Glomerular endothelial cell (primary cell): Measurements from ENCODE around the gene BCL2. TPM values are rescaled to one million over a fixed set of nuclear protein-coding genes. Genes with fewer than 3 reads are reported as not detected.

Source experiments
- DNase-seq: peaks from one replicate; pipeline ENCODE4 v3.0.0-alpha.2; 2011; ENCODE audit warnings: low read depth, low spot score; ENCODE audit errors: extremely low read depth
- total RNA-seq: library from RNA; depleted of rRNA; stranded (reverse); fragments of >200 nt; gene quantifications from 2 replicates; pipeline ENCODE4 v1.2.3, GENCODE V29; 2015

Gene BCL2
- total RNA-seq, 1 donor from 2014 or later, result 6.0 TPM

DNA sequence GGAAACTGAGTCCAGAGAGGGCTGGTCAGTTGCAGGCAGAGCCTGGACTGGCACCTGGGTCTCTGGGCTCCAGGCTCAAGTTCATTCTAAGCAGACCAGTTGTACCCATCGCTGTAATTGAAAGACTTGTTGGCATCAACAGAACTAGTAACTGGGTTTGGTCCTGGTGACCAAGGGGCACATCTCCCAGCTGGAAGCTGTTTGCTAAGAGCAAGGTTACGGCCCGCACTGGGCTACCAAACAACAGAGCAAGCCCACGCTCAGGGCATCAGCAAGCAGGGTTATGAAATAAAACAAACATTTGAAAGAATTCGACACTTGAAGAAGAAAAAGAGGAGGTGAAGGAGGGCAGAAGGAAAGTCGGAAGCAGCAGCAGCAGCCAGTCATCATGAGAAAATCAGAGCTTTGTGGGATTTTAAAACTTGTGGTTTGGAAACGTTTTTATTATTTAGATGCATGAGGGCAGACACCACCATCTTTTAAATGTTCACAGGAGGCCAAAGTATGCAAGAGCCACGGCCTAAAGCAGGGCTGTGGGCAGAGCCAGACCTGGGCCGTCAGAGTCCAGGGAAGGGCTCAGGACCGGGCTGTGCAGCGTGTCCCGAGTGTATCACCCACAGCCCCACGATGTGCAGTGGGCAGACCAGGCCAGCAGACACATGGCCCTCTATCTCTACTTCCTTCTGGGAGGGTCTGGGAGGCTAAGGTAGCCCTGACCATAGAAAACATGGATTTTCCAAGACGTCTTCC, 220.3 kb downstream of the BCL2 start:
- DNase-seq, result no peak

DNA sequence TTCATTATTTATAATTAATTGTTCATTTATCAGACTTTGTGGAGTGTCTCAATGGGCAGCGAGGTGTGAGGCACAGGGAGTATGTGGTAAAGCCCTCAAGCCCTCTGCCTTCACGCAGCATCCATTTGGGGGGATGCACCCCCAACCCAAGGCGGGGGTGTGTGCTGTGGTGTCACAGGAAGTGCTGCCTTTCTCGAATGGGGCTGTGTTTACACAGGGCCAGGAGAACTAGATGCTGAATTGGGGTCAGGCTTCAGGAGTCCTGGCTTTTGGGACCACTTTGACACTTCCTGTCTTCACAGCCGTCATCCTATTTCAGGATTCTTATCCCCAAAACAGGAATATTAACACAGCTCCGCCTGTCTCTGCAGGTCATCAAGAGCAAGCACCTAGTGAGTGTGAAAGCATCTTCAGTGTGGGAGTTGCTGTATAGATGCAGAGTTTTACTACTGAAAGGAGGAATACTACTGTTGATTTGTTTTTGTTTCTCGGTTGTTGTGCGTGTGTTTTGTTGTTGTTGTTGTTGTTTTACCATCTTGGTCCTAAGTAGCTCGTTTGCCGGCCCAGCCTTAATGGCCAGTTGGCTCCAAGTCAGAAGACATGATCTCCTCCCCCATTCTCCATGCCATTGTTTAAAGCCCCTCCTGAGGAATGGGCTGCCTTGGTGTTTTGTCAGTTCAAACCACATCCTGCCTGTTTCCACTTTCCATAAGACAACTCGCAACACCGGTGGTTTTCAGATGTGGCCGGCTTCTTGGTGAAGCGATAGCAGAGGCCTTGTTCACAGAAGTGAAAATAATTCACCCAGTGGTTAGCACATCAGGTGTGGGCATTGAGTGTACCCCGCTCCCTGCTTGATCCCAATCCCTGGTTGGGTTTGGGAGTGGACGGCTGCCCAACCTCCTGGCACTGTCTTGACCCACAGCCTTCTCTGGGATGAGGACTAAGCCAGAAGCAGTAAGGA, 221.3 kb downstream of the BCL2 start:
- DNase-seq, result no peak

DNA sequence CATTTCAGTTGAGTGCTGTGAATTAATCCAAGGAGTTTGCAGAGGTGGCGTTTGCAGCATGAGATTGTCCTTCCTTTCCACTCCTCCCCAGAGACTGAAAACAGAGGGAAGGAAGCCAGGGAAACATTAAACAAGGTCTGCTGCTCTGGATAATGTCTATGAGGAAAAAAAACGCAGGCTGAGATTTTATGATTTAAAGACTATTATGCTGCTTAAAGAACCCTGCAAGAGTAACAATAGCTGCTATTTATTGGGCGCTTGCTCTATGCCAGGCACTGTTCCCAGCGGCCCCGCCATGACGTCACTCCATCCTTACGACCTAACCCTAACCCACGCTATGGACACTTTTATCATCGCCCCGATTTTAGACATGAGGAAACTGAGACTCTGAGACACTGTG, 222.4 kb downstream of the BCL2 start:
- DNase-seq, result no peak

DNA sequence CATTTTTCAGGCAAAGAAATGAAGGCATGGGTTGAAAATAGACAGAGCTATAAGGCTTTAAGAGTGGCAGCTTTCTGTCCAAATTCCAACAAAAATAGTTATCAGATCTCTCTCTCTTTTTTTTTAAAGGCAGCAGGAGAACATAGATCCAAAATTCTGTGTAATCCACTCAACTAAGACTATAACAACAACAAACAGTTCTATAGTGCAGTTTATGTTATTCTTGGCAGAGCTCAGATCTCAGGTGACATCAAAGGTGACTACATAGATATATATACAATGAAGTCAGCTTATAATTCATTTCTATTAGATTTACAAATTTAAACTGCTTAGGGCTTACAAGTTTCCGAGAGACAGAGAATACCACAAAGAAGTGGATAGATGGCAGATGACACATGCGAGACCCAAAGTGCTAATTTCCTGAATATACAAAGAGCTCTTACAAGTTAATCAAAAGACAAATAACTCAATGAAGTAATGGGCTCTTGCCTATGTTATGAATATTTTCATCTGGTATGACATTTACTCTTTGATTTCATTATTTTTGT, 223.2 kb downstream of the BCL2 start:
- no peak for DNase-seq

DNA sequence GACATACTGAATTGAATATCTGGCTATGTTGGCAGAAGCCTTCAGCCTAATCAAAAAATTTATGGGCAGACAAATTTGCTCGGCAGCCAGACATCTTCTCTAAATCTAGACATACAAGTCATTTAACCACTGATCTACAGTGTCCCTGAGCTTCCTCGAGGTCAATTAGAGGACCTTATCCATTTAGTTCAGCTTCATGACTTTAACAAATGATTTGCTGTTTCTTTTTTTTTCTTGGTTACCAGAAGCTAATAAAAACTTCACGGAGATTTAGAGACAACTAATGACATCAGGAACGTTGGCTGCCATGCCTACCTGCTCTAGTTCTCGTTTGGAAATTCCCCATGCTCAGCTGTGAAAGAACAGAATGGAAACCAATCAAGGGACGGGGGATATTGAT, 223.8 kb downstream of the BCL2 start:
- no peak for DNase-seq

DNA sequence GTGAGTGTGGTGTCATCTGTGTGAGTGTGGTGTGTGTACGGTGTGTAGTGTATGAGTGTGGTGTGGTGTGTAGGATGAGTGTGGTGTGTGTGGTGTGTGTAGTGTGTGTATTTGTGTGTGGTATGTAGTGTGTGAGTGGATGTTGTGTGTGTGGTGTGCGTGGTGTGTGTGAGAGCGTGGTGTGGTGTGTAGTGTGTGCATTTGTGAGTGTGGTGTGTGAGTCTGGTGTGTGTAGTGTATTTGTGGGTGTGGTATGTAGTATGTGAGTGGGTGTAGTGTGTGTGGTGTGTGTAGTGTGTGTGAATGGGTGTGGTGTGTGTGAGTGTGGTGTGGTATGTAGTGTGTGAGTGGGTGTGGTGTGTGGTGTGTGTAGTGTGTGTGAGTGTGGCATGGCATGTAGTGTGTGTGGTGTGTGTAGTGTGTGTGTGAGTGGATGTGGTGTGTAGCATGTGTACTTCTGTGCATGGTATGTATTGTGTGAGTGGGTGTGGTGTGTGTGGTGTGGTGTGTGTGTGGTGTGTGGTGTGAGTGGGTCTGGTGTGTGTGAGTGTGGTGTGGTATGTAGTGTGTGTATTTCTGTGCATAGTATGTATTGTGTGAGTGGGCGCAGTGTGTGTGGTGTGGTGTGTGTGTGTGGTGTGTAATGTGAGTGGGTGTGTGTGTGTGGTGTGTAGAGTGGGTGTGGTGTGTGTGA, 227.8 kb downstream of the BCL2 start:
- no peak for DNase-seq

DNA sequence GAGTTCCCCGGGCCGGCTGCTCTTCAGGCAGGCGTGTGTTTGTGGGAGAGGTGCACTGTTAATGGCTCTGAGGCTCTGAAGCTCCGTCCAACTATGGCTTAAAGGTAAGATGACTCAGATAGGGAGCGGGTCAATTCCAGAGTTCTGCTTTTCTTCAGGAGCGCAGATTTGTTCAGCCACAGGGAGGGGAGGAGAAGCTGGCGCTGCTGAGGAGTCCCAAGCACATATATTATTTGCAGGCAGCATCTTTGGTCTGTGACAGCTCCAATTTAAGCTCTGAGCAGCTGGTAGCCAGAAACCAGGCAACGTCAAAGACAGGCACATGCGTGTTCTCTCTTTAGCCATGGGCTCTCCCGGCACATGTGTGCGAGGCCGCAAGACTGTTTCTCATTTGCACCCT, 229.2 kb downstream of the BCL2 start:
- no peak for DNase-seq

GRCh38 chr18:63089041-63089440, 230.5 kb downstream of the BCL2 start:
- DNase-seq, result no peak

DNA sequence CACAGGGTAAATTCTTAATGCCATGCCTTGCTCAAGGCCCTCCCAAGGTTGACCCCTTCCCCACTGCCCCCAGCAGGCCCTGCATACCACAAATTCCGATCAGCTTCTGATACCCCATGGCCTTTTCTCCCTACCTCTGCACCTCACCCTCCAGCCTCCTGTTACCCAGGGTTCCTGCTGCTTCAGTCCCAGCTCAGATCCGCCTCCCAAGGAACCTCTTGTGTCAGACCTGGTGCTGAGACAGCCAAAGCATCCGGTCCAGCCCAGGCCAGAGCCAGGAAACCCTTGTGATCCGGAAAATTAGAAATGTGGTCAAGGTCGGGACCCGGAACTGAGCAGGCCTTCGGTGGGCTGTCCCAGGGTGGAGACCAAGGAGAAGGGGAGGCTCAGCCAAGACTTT, 231.3 kb downstream of the BCL2 start:
- no peak for DNase-seq

- no peak for DNase-seq
Observed at GRCh38 chr18:63087421-63088230, 231.9 kb downstream of the BCL2 start.

- DNase-seq, result no peak
Observed at GRCh38 chr18:63085611-63086010, 234.0 kb downstream of the BCL2 start.

DNA sequence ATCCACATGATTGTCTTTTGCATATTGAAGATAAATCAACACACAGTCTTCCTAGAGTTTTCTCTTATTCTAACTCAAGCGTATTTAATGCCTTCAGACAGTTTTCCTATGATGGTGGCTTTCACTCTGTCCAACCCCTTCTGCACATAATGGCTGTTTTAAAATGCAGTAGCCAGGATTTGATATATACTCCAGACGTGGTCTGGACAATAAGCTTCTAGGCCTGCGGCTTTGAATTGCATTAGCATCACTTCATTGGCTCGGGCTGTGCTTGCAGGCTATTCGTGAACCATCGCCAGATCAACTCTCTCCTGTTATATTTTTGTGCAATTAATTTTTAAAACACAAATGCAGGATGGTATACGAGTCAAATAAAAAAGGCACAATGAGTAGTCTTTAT, 235.3 kb downstream of the BCL2 start:
- no peak for DNase-seq

DNA sequence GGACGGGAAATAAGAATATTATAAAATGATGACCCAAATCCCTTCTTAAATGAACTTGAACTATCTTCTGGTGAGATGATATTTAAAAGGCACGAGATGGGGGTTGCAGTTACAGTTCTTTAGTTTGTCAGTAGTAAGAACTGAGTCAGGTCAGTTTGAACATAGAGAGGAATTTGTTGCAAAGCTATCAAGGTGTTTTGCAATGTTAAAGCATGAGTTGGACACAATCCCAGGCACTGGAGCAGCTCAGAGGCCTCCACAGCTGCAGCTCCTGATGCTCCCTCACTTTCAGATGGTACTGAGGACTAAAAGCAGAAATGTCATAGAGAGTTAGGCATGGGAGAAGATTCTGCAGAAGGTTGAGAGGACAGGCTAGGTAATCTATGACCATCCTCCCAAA, 236.0 kb downstream of the BCL2 start:
- no peak for DNase-seq

DNA sequence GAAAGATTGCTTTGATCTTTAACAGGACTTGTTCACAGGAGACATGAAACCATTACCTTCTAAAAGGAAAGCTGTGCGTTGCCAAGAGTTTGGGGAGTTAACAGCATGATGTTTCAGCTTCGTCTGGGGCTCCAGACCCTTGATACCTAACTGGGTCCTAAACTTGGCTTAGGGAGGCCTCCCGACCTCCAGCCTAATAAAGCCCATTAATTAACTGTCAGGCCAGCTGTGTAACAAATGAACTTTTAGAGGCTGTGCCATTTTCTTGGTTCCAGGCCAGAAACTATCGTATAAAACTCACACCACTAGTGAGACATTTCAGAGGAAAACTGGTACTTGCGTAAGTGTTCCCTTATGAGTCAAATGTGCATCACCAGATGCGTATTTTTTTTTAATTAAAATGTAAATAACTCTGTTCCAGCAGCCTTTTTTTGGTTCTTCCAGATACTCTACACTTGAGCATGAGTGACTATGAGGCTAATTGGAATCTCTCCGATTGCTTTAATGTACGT, 236.5 kb downstream of the BCL2 start:
- no peak for DNase-seq

DNA sequence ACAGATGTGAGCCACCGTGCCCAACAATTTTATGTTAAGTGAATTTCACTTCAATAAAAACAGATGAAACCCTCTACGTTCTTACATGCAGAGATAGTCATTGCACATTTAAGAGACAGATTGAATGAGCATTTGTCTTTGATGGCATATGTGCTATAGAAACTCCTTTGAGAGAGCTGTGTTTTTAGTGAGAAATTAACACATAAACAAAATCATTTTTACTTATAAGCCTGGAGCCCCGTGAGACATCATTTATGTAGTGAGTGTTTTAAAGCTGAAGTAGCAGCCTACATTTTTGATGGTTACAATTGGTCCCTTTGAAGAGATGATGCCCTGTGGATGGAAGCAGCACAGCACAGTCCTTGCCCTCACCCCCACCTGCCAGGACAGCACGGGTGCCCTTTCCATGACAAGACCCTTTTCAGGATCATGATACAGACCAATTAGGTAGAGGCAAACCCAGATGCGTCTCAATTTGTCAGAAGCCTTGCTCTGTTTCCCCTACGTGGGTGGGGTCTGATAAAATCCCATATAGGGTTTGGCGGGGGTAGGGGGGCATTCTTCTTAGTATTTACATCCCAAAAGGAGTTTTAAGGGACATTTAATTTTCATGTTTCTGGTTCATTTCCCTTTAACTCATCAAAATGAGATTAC, 237.1 kb downstream of the BCL2 start:
- no peak for DNase-seq

DNA sequence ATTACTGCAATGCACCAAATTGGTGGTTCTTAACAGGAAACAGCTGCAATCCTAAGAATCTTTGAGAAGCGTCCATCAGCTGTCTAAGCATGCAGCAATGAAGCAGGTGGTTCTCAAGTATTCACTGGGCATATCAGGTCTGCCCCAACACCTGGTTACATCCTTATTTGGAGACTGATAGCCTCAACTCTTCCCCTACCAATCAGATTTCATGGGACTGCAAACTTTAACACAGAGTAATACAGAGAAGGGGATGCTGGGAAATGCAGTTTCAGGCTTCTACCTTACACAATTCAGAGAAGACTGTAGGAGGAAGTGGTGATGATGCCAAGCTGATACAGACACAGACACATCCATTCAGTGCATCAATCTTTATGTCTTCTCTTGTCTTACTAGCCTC, 240.5 kb downstream of the BCL2 start:
- DNase-seq, result no peak

DNA sequence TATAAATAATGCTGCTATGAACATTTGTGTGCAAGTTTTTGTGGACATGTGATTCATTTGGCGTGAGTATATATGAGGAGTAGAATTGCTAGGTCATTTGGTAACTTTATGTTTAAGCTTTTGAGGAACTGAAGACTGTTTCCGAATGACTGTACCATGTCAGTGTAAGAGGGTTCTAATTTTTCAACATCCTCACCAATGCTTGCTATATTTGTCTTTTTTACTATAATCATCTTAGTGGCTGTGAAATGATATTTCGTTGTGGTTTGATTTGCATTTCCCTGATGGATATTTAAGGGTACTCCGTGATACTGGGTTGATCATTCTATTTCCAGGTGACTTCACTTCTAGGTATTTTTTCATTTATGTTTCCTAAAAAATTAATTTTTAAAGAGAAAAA, 241.1 kb downstream of the BCL2 start:
- no peak for DNase-seq

- DNase-seq, result no peak
Observed at GRCh38 chr18:63074981-63075404, 244.6 kb downstream of the BCL2 start.

- DNase-seq, result no peak
Observed at GRCh38 chr18:63073481-63073880, 246.1 kb downstream of the BCL2 start.
